Ecto neural progenitor cell (in vitro differentiated cells): ENCODE measurements around the gene ATP2A3.
A peak's percentile ranks its signal among the peaks of the same experiment; 100 is the strongest.

ENCODE experiments used
- DNase-seq: peaks from one replicate; pipeline ENCODE4 v3.0.0-alpha.2; 2018; ENCODE audit warnings: low spot score

Gene ATP2A3

GRCh38 chr17:3928406-3928805 lies 35.8 kb downstream of the ATP2A3 start:
- no peak for DNase-seq

GRCh38 chr17:3927628-3928340 lies 36.5 kb downstream of the ATP2A3 start:
- peak; percentile 52 for DNase-seq

- no peak for DNase-seq
Measured at GRCh38 chr17:3926860-3927627, 37.2 kb downstream of the ATP2A3 start.

GRCh38 chr17:3925684-3926485 lies 38.4 kb downstream of the ATP2A3 start:
- no peak for DNase-seq

- DNase-seq: peak; percentile 68
Measured at GRCh38 chr17:3924512-3925350, 39.5 kb downstream of the ATP2A3 start.

- DNase-seq: no peak
Measured at GRCh38 chr17:3923466-3924190, 40.6 kb downstream of the ATP2A3 start.

GRCh38 chr17:3922765-3923164 lies 41.5 kb downstream of the ATP2A3 start:
- no peak for DNase-seq

GRCh38 chr17:3921502-3922319 lies 42.5 kb downstream of the ATP2A3 start:
- DNase-seq: no peak

- DNase-seq: no peak
Measured at GRCh38 chr17:3921006-3921405, 43.2 kb downstream of the ATP2A3 start.

GRCh38 chr17:3919123-3919624 lies 45.1 kb downstream of the ATP2A3 start:
- no peak for DNase-seq

- no peak for DNase-seq
Measured at GRCh38 chr17:3918372-3919122, 45.7 kb downstream of the ATP2A3 start.

- no peak for DNase-seq
Measured at GRCh38 chr17:3917391-3917931, 46.8 kb downstream of the ATP2A3 start.

GRCh38 chr17:3916825-3917224 lies 47.4 kb downstream of the ATP2A3 start:
- no peak for DNase-seq

- no peak for DNase-seq
Measured at GRCh38 chr17:3915995-3916696, 48.1 kb downstream of the ATP2A3 start, which contains the start of gene P2RX1. TSS of gene P2RX1 (minus strand) at chr17:3916465. CDS start at chr17:3916225, 240 bp downstream.

- DNase-seq: no peak
Measured at GRCh38 chr17:3915581-3915994, 48.6 kb downstream of the ATP2A3 start.

- no peak for DNase-seq
Measured at GRCh38 chr17:3914312-3914670, 49.9 kb downstream of the ATP2A3 start.

- peak; percentile 95 for DNase-seq
Measured at GRCh38 chr17:3913531-3914311, 50.5 kb downstream of the ATP2A3 start.
